ENCODE data around the gene HEATR5A. TPM values are rescaled to one million over a fixed set of nuclear protein-coding genes. Genes with fewer than 3 reads are reported as not detected.

The HEATR5A gene
- total and polyA plus RNA-seq, 9 of the 15 experiments (the other 6 are each of a cell fraction or from before 2014, with no cell fraction given) = 8.0 to 50.9 (median 23.0) TPM

DNA sequence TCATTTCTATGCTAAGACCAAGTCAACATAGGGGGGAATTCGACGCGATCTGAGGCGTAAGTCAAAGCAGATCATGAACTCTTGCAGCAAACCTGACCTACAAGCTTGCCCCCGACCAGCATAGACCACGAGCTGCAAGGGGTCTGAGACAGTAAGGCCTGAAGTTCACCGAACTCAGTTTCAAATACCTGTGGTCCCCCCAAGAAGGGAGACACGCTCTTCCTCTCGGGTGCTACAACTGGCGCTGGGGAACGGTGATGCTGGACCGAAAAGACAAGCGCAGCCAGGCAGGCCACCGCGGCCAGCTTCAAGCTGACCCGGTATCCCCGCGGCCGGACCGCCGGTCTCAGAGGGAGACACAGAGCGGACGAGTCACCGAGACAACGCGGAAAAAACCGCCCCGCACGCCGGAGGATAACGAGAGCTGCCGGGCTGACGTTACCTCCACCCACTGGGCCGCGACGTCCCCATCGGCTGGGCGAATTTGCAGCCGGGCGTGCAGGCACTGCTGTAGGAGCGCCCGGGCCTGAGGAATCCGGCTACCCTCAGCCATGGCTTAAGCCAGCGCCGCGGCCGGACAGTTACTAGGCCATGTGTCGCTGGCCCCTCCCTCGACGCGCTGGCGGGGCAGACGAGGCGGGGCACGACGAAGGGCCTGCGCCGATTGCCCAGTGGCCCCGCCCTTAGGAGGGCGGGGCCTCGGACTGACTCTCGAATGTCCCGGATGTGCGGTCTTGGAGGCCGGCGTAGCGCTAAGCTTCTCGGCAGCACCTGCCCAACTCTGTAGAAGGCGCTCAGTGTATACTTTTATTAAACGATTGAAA is 36.7 kb upstream of the HEATR5A start, which contains the start of gene DTD2 (continued):
- TF ChIP-seq, protein P1, sequence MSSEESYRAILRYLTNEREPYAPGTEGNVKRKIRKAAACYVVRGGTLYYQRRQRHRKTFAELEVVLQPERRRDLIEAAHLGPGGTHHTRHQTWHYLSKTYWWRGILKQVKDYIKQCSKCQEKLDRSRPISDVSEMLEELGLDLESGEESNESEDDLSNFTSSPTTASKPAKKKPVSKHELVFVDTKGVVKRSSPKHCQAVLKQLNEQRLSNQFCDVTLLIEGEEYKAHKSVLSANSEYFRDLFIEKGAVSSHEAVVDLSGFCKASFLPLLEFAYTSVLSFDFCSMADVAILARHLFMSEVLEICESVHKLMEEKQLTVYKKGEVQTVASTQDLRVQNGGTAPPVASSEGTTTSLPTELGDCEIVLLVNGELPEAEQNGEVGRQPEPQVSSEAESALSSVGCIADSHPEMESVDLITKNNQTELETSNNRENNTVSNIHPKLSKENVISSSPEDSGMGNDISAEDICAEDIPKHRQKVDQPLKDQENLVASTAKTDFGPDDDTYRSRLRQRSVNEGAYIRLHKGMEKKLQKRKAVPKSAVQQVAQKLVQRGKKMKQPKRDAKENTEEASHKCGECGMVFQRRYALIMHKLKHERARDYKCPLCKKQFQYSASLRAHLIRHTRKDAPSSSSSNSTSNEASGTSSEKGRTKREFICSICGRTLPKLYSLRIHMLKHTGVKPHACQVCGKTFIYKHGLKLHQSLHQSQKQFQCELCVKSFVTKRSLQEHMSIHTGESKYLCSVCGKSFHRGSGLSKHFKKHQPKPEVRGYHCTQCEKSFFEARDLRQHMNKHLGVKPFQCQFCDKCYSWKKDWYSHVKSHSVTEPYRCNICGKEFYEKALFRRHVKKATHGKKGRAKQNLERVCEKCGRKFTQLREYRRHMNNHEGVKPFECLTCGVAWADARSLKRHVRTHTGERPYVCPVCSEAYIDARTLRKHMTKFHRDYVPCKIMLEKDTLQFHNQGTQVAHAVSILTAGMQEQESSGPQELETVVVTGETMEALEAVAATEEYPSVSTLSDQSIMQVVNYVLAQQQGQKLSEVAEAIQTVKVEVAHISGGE (CRISPR knock-in tag; IDR thresholded peaks at IDR 0.05) = 0 out of 6 replicates have a peak, but pooled peaks of 1 of the 3 experiments have one; percentile 50
- TF ChIP-seq EP300 (IDR thresholded peaks at IDR 0.05; ENCODE audit: low read length) (no peak), HSF4 (CRISPR knock-in tag; IDR thresholded peaks at IDR 0.05; ENCODE audit: borderline replicate concordance) (no peak), MEF2A (IDR thresholded peaks at IDR 0.05; ENCODE audit: control insufficient read depth, low read depth, low read length) (no peak), TCF3 (CRISPR knock-in tag; IDR thresholded peaks at IDR 0.05) (peak; percentile 25; the same call in 1 of the 2 replicates), ETV6 (IDR thresholded peaks at IDR 0.05; ENCODE audit: borderline replicate concordance in 1 of 2, low read depth in 2 of 2, low read length in 1 of 2) (no peak), ETV6 (CRISPR knock-in tag; IDR thresholded peaks at IDR 0.05; ENCODE audit: borderline replicate concordance) (no peak), GABPB2 (CRISPR knock-in tag; conservative IDR thresholded peaks at IDR 0.05) (no peak), TBL1XR1 (IDR thresholded peaks at IDR 0.05; ENCODE audit: low read length in 2 of 2) (no peak)
- TF ChIP-seq, protein P2, sequence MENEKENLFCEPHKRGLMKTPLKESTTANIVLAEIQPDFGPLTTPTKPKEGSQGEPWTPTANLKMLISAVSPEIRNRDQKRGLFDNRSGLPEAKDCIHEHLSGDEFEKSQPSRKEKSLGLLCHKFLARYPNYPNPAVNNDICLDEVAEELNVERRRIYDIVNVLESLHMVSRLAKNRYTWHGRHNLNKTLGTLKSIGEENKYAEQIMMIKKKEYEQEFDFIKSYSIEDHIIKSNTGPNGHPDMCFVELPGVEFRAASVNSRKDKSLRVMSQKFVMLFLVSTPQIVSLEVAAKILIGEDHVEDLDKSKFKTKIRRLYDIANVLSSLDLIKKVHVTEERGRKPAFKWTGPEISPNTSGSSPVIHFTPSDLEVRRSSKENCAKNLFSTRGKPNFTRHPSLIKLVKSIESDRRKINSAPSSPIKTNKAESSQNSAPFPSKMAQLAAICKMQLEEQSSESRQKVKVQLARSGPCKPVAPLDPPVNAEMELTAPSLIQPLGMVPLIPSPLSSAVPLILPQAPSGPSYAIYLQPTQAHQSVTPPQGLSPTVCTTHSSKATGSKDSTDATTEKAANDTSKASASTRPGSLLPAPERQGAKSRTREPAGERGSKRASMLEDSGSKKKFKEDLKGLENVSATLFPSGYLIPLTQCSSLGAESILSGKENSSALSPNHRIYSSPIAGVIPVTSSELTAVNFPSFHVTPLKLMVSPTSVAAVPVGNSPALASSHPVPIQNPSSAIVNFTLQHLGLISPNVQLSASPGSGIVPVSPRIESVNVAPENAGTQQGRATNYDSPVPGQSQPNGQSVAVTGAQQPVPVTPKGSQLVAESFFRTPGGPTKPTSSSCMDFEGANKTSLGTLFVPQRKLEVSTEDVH (IDR thresholded peaks at IDR 0.05; ENCODE audit: low read depth, partially characterized antibody) = no peak
- TF ChIP-seq, protein P3, sequence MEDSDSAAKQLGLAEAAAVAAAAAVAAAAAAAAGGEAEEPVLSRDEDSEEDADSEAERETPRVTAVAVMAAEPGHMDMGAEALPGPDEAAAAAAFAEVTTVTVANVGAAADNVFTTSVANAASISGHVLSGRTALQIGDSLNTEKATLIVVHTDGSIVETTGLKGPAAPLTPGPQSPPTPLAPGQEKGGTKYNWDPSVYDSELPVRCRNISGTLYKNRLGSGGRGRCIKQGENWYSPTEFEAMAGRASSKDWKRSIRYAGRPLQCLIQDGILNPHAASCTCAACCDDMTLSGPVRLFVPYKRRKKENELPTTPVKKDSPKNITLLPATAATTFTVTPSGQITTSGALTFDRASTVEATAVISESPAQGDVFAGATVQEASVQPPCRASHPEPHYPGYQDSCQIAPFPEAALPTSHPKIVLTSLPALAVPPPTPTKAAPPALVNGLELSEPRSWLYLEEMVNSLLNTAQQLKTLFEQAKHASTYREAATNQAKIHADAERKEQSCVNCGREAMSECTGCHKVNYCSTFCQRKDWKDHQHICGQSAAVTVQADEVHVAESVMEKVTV (CRISPR knock-in tag; IDR thresholded peaks at IDR 0.05) = no peak
- TF ChIP-seq, protein P4, sequence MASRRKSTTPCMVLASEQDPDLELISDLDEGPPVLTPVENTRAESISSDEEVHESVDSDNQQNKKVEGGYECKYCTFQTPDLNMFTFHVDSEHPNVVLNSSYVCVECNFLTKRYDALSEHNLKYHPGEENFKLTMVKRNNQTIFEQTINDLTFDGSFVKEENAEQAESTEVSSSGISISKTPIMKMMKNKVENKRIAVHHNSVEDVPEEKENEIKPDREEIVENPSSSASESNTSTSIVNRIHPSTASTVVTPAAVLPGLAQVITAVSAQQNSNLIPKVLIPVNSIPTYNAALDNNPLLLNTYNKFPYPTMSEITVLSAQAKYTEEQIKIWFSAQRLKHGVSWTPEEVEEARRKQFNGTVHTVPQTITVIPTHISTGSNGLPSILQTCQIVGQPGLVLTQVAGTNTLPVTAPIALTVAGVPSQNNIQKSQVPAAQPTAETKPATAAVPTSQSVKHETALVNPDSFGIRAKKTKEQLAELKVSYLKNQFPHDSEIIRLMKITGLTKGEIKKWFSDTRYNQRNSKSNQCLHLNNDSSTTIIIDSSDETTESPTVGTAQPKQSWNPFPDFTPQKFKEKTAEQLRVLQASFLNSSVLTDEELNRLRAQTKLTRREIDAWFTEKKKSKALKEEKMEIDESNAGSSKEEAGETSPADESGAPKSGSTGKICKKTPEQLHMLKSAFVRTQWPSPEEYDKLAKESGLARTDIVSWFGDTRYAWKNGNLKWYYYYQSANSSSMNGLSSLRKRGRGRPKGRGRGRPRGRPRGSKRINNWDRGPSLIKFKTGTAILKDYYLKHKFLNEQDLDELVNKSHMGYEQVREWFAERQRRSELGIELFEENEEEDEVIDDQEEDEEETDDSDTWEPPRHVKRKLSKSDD (conservative IDR thresholded peaks at IDR 0.05; ENCODE audit: low read length) = no peak
- TF ChIP-seq, protein P5, sequence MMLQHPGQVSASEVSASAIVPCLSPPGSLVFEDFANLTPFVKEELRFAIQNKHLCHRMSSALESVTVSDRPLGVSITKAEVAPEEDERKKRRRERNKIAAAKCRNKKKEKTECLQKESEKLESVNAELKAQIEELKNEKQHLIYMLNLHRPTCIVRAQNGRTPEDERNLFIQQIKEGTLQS (IDR thresholded peaks at IDR 0.05) = no peak
- TF ChIP-seq, protein P5 (CRISPR knock-in tag; conservative IDR thresholded peaks at IDR 0.05) = no peak
